HepG2 (cell line): Measurements from ENCODE around the gene ACAP1. TPM values are rescaled to one million over a fixed set of nuclear protein-coding genes. Genes with fewer than 3 reads are reported as not detected.

Source experiments
- ATAC-seq: fragments of 200-7000 bp; cut with Tn5 transposase; 3 replicates; pipeline ENCODE4 v1.9.1; 2020; ENCODE audit warnings: mild to moderate bottlenecking, moderate library complexity
- BruUV-seq: library from RNA; stranded (reverse); fragments of 400-500 nt; replicated peaks from 2 replicates; lab custom pipeline; 2021; lab: Mats Ljungman, UMichigan
- CTCF ChIA-PET: fragments of 300-600 bp; formaldehyde crosslinking; extraction: SDS; loops from one replicate; lab custom pipeline; 2021; ENCODE audit warnings: low total read pairs, inconsistent platforms, low intra/inter-chr PET ratio; lab: Yijun Ruan, JAX
- POLR2A ChIA-PET: fragments of 350-600 bp; sonication (Branson Sonifier 250); formaldehyde crosslinking; loops from one replicate; lab custom pipeline; 2020; ENCODE audit warnings: antibody characterized with exemption, inconsistent platforms; lab: Yijun Ruan, JAX
- DNase-seq: peaks from one replicate; pipeline ENCODE4 v3.0.0-alpha.2; 2015; ENCODE audit warnings: low spot score
- FAIRE-seq: peaks from 3 replicates; lab custom pipeline; 2011; peaks lifted over from hg19 to GRCh38; lab: Jason Lieb, UNC
- H2AFZ ChIP-seq: one replicate; pipeline ENCODE4 v1.6.1; 2011; ENCODE audit warnings: low read length, inconsistent platforms
- H3K27ac ChIP-seq: fragments of 300-600 bp; 3 replicates; pipeline ENCODE4 v1.8.0; 2011; ENCODE audit warnings: mixed run types, mild to moderate bottlenecking, mixed read lengths, low read length, inconsistent platforms; ENCODE audit not compliant: insufficient read depth; ENCODE audit errors: extremely low read length
- H3K27me3 ChIP-seq, 2 experiments: fragments of 200-600 bp in 1 of 2; 2 replicates in 1 of 2; 3 replicates in 1 of 2; pipeline versions ENCODE4 v1.6.0 to v1.8.0; 2011; ENCODE audit warnings: low read length in 2 of 2, mild to moderate bottlenecking in 2 of 2, moderate library complexity in 2 of 2, inconsistent platforms in 1 of 2; ENCODE audit not compliant: insufficient read depth in 2 of 2, control insufficient read depth in 1 of 2
- H3K36me3 ChIP-seq, 2 experiments: fragments of 200-600 bp in 1 of 2; replicated peaks in 1 of 2; 2 replicates in 1 of 2; 3 replicates in 1 of 2; pipeline versions ENCODE4 v1.5.1 to v1.8.0; 2011; ENCODE audit warnings: low read length in 2 of 2, inconsistent platforms in 1 of 2; ENCODE audit not compliant: insufficient read depth in 2 of 2, control insufficient read depth in 1 of 2
- H3K4me1 ChIP-seq: 2 replicates; pipeline ENCODE4 v1.5.1; 2012; ENCODE audit warnings: low read length, inconsistent platforms; ENCODE audit not compliant: insufficient read depth
- H3K4me2 ChIP-seq: 2 replicates; pipeline ENCODE4 v1.6.0; 2011; ENCODE audit warnings: low read depth, low read length, inconsistent platforms
- H3K4me3 ChIP-seq, 3 experiments: fragments of 200-600 bp in 1 of 3; sonication (generic), shearing (Covaris generic) in 1 of 3; replicated peaks in 1 of 3; 2 replicates each; pipeline ENCODE4 v1.5.1; 2011 to 2016; ENCODE audit warnings: low read length in 3 of 3, inconsistent platforms in 2 of 3, low read depth in 2 of 3, mild to moderate bottlenecking in 2 of 3, control low read depth in 1 of 3, mixed read lengths in 1 of 3; ENCODE audit not compliant: insufficient read depth in 1 of 3
- H3K79me2 ChIP-seq: one replicate; pipeline ENCODE4 v1.6.1; 2011; ENCODE audit warnings: low read length, inconsistent platforms; ENCODE audit not compliant: insufficient read depth
- H3K9ac ChIP-seq: 2 replicates; pipeline ENCODE4 v1.6.0; 2011; ENCODE audit warnings: mild to moderate bottlenecking, low read depth, low read length, inconsistent platforms; ENCODE audit not compliant: insufficient read depth
- H3K9me3 ChIP-seq: 2 replicates; pipeline ENCODE4 v1.5.1; 2012; ENCODE audit warnings: mild to moderate bottlenecking, low read length
- H4K20me1 ChIP-seq: 2 replicates; pipeline ENCODE4 v1.6.0; 2011; ENCODE audit warnings: inconsistent platforms, mild to moderate bottlenecking, low read length, moderate library complexity; ENCODE audit not compliant: insufficient read depth
- FOXO1 ChIP-seq: sonication (generic); formaldehyde crosslinking; IDR thresholded peaks from 2 replicates; pipeline ENCODE4 v1.4.0; 2020; ENCODE audit warnings: missing genetic modification reagents
- HDAC1 ChIP-seq: sonication (generic); formaldehyde crosslinking; IDR thresholded peaks from 2 replicates; pipeline ENCODE4 v1.5.1; 2020; ENCODE audit warnings: mild to moderate bottlenecking, missing genetic modification reagents
- KLF11 ChIP-seq: IDR thresholded peaks from 2 replicates; pipeline ENCODE4 v1.6.1; 2016; ENCODE audit warnings: missing compliant biosample characterization
- MXI1 ChIP-seq: IDR thresholded peaks from 3 replicates; pipeline ENCODE4 v1.6.1; 2012; ENCODE audit warnings: low read depth, low read length, inconsistent platforms, borderline replicate concordance
- SALL1 ChIP-seq: sonication (generic); formaldehyde crosslinking; IDR thresholded peaks from 2 replicates; pipeline ENCODE4 v1.8.0; 2022; ENCODE audit warnings: mild to moderate bottlenecking, missing genetic modification reagents
- YEATS2 ChIP-seq: sonication (generic); formaldehyde crosslinking; IDR thresholded peaks from 2 replicates; pipeline ENCODE4 v1.4.0; 2020; ENCODE audit warnings: missing genetic modification reagents, borderline replicate concordance
- YY1 ChIP-seq: IDR thresholded peaks from 2 replicates; pipeline ENCODE4 v1.6.1; 2011; ENCODE audit warnings: low read length, low read depth, moderate library complexity, mild to moderate bottlenecking; ENCODE audit not compliant: insufficient read depth, insufficient replicate concordance
- ZKSCAN5 ChIP-seq: sonication (generic); formaldehyde crosslinking; IDR thresholded peaks from 2 replicates; pipeline ENCODE4 v1.5.1; 2020; ENCODE audit warnings: mild to moderate bottlenecking, missing genetic modification reagents
- ZMAT3 ChIP-seq: sonication (generic); formaldehyde crosslinking; conservative IDR thresholded peaks from 2 replicates; pipeline ENCODE4 v1.7.0; 2021; ENCODE audit warnings: missing genetic modification reagents
- ZNF607 ChIP-seq: sonication (generic); formaldehyde crosslinking; IDR thresholded peaks from 2 replicates; pipeline ENCODE4 v1.5.1; 2020; ENCODE audit warnings: missing genetic modification reagents, mild to moderate bottlenecking, borderline replicate concordance
- ZSCAN30 ChIP-seq: sonication (generic); formaldehyde crosslinking; IDR thresholded peaks from 2 replicates; pipeline ENCODE4 v1.5.0; 2020; ENCODE audit warnings: mild to moderate bottlenecking, missing genetic modification reagents
- WGBS: methylation state at CpG from one replicate; pipeline ENCODE4 v1.1.6; 2017; ENCODE audit warnings: low lambda C conversion rate; 5-methylcytosine and 5-hydroxymethylcytosine counted together
- in situ Hi-C: cut with HindIII; loops from 2 replicates; pipeline ENCODE4 v1.10.0; 2017; ENCODE audit warnings: low pct_unique_long_range_greater_than_20kb; ENCODE audit not compliant: extremely low pct_ligation_motif_present
- intact Hi-C: fragments of 100-400 bp; cut with micrococcal nuclease; formaldehyde crosslinking; loops from one replicate; pipeline ENCODE4 v1.10.0; 2022; ENCODE audit not compliant: unreplicated experiment
- polyA plus RNA-seq, 8 experiments: library from polyadenylated mRNA; depleted of rRNA in 3 of 8; stranded (reverse) in 7 of 8; unstranded in 1 of 8; fragments of >200 nt; fragmentation: Illumina TruSeq in 4 of 8; extraction: Trizol in 4 of 8; gene quantifications; 2 replicates each; pipeline versions ENCODE4 v1.2.1 to v1.2.3, GENCODE V29; 2011 to 2016; ENCODE audit warnings: low read depth in 4 of 8, missing spikeins in 1 of 8, mixed read lengths in 1 of 8; ENCODE audit not compliant: insufficient read depth in 1 of 8
- total RNA-seq, 5 experiments: library from RNA; depleted of rRNA; stranded (reverse); fragments of >200 nt; fragmentation: Illumina TruSeq; extraction: Trizol; gene quantifications; 2 replicates each; pipeline ENCODE4 v1.2.3, GENCODE V29; 2016; ENCODE audit warnings: low read depth in 1 of 5
- TF ChIP-seq, protein P1 (sequence below): sonication (generic); formaldehyde crosslinking; IDR thresholded peaks from 2 replicates; pipeline ENCODE4 v1.5.0; 2020; ENCODE audit warnings: mild to moderate bottlenecking, missing genetic modification reagents, moderate library complexity
- TF ChIP-seq, protein P2 (sequence below): IDR thresholded peaks from 2 replicates; pipeline ENCODE4 v1.6.1; 2016
- TF ChIP-seq, protein P3 (sequence below): sonication (generic); formaldehyde crosslinking; IDR thresholded peaks from 2 replicates; pipeline ENCODE4 v1.4.0; 2020; ENCODE audit warnings: mild to moderate bottlenecking, missing genetic modification reagents
- TF ChIP-seq, protein P4 (sequence below), 2 experiments: sonication (generic) in 1 of 2; formaldehyde crosslinking in 1 of 2; IDR thresholded peaks; 2 replicates each; pipeline versions ENCODE4 v1.4.0 to v1.6.1; 2018 to 2020; ENCODE audit warnings: missing genetic modification reagents in 2 of 2, borderline replicate concordance in 1 of 2, low read depth in 1 of 2, mild to moderate bottlenecking in 1 of 2, missing biosample characterization in 1 of 2

ACAP1 gene
- total and polyA plus RNA-seq, 2 of the 13 experiments (the other 11 are each of a cell fraction or from before 2014, with no cell fraction given), result 1.3 to 2.5 TPM

DNA sequence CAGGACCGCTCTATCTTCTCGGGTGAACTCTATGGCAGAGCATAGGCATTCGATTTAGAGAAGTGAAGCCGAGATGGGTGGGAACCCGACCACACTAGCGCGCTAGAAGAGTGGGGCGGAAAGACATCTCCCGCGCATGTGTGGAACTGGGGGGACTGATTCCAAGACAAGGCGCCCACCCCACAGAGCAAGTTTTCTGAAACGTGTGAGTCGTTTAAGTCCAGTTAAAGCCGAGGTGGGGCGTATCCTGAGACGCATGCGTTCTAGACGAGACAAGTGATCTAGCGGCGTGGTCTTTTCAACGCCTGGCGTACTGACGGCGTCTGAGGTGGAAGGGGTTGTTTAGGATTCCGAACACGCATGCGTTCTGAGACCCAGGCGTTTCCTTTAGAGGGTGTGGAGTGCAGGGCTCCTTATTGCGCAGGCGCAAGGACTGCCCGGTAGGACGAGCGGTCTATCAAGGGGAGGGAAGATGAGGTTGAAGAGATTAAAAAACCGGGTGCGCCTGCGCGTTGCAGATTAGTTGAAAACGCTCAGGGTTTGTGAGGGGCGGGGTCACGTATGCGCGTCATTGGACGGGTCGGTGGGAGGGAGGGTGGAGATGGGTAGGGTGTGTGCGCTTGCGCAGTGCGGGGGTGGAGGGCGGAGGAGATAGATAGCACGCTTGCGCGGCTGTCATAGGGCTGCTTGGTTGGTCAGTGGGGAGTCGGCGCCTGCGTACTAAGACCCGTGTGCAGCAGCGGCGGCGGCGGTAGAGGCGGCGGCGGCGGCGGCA lies 29.2 kb upstream of the ACAP1 start, which contains the start of gene EIF5A:
TSS of gene EIF5A (plus strand) at position 718 of the 775 bp plus-strand sequence. CDS start 2,008 bp downstream, outside the sequence.
- in situ Hi-C loops (no loop called here), intact Hi-C loops (no loop called here)
- BruUV-seq, result TSS peak; percentile 76
- TF ChIP-seq MXI1, result peak; percentile 78; the same call in 2 of the 3 replicates
- TF ChIP-seq, protein P1, sequence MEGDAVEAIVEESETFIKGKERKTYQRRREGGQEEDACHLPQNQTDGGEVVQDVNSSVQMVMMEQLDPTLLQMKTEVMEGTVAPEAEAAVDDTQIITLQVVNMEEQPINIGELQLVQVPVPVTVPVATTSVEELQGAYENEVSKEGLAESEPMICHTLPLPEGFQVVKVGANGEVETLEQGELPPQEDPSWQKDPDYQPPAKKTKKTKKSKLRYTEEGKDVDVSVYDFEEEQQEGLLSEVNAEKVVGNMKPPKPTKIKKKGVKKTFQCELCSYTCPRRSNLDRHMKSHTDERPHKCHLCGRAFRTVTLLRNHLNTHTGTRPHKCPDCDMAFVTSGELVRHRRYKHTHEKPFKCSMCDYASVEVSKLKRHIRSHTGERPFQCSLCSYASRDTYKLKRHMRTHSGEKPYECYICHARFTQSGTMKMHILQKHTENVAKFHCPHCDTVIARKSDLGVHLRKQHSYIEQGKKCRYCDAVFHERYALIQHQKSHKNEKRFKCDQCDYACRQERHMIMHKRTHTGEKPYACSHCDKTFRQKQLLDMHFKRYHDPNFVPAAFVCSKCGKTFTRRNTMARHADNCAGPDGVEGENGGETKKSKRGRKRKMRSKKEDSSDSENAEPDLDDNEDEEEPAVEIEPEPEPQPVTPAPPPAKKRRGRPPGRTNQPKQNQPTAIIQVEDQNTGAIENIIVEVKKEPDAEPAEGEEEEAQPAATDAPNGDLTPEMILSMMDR, result peak; percentile 15; the same call in 1 of the 2 replicates
- TF ChIP-seq YEATS2 (CRISPR knock-in tag), result peak; percentile 48; the same call in 1 of the 2 replicates
- peak; percentile 75 for TF ChIP-seq ZMAT3
- TF ChIP-seq YY1, result peak; percentile 81
- peak; percentile 36; the same call in 1 of the 2 replicates for TF ChIP-seq HDAC1 (CRISPR knock-in tag)
- no peak; the same call in 1 of the 2 replicates for TF ChIP-seq FOXO1 (CRISPR knock-in tag)
- TF ChIP-seq, protein P2, sequence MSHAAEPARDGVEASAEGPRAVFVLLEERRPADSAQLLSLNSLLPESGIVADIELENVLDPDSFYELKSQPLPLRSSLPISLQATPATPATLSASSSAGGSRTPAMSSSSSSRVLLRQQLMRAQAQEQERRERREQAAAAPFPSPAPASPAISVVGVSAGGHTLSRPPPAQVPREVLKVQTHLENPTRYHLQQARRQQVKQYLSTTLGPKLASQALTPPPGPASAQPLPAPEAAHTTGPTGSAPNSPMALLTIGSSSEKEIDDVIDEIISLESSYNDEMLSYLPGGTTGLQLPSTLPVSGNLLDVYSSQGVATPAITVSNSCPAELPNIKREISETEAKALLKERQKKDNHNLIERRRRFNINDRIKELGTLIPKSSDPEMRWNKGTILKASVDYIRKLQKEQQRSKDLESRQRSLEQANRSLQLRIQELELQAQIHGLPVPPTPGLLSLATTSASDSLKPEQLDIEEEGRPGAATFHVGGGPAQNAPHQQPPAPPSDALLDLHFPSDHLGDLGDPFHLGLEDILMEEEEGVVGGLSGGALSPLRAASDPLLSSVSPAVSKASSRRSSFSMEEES, result peak; percentile 17; the same call in 1 of the 2 replicates
- no peak for TF ChIP-seq ZSCAN30 (CRISPR knock-in tag)
- TF ChIP-seq, protein P3, sequence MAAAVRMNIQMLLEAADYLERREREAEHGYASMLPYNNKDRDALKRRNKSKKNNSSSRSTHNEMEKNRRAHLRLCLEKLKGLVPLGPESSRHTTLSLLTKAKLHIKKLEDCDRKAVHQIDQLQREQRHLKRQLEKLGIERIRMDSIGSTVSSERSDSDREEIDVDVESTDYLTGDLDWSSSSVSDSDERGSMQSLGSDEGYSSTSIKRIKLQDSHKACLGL (CRISPR knock-in tag), result 0 out of 2 replicates have a peak, but pooled peaks have one; percentile 4
- TF ChIP-seq KLF11 (CRISPR knock-in tag), result no peak
- TF ChIP-seq ZKSCAN5, result no peak
- peak; percentile 49; the same call in 1 of the 2 replicates for TF ChIP-seq SALL1
- peak; percentile 61; the same call in 1 of the 2 replicates for TF ChIP-seq ZNF607 (CRISPR knock-in tag)
- TF ChIP-seq, protein P4, sequence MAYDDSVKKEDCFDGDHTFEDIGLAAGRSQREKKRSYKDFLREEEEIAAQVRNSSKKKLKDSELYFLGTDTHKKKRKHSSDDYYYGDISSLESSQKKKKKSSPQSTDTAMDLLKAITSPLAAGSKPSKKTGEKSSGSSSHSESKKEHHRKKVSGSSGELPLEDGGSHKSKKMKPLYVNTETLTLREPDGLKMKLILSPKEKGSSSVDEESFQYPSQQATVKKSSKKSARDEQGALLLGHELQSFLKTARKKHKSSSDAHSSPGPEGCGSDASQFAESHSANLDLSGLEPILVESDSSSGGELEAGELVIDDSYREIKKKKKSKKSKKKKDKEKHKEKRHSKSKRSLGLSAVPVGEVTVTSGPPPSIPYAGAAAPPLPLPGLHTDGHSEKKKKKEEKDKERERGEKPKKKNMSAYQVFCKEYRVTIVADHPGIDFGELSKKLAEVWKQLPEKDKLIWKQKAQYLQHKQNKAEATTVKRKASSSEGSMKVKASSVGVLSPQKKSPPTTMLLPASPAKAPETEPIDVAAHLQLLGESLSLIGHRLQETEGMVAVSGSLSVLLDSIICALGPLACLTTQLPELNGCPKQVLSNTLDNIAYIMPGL (CRISPR knock-in tag; IDR thresholded peaks at IDR 0.05; ENCODE audit: borderline replicate concordance in 1 of 2, low read depth in 1 of 2), result peak; percentile 35 to 68; a peak in 2 of 4 replicates

More for the DNA sequence above, 29.2 kb upstream of the ACAP1 start, which contains the start of gene EIF5A:
- Histone ChIP-seq H4K20me1 (peaks cover 37% of the 10 kb centered on the region), H3K36me3 (peaks cover 14 to 27% of the 10 kb centered on the region in 2 experiments), H3K9ac (peak within 1 kb of the TSS; percentile 94), H2AFZ (no peak within 1 kb of the TSS), H3K4me1 (peaks cover 38% of the 10 kb centered on the region), H3K4me3 (peak within 1 kb of the TSS; percentile 64 to 84 (median 77)), H3K27ac (peak within 1 kb of the TSS; percentile 96), H3K79me2 (peaks cover 40% of the 10 kb centered on the region), H3K9me3 (no peaks in the 10 kb centered on the region), H3K27me3 (no peaks in the 10 kb centered on the region), H3K4me2 (peak within 1 kb of the TSS; percentile 90)
- FAIRE-seq (peak; percentile 100), DNase-seq (peak; percentile 100), ATAC-seq (peak; percentile 80)
- 1% methylated on average over 11 of the region's 64 CpGs for WGBS
- ChIA-PET CTCF (no interaction called here), POLR2A (no interaction called here)
